Body of pancreas (tissue), 4 donors: ENCODE results near the gene LCP1.

Experiments
- POLR2A ChIP-seq, 3 donors: fragments of 450-650 bp; IDR thresholded peaks; one replicate each; pipeline ENCODE4 v1.6.1; 2016; ENCODE audit warnings: antibody characterized with exemption in 3 of 3, mild to moderate bottlenecking in 2 of 3
- TF ChIP-seq, protein P1 (sequence below), 7 experiments: fragments of 450-650 bp in 4 of 7; fragments of 200-600 bp in 3 of 7; sonication (generic) in 3 of 7; IDR thresholded peaks; one replicate each; pipeline ENCODE4 v1.5.1; 2016 to 2019; ENCODE audit warnings: antibody characterized with exemption in 7 of 7

DNA sequence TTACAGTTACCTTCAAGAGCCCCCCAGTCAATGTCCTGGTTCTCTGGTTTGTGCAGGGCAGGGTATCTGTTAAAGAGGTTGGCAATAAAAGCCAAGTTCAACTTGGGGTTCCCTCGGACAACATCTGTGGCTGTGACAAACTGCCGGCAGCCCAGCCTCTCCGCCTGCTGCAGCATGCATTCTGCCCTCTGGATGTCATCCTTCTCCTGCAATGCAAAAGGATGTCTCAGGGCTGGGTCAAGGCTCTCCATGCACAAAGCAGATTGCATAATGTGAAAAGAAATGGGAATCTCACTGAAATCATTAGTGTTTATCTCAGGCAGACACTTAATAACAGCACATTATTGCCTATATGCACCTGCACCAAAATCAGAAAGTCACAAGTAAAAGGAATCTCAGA, 35.1 kb downstream of the LCP1 start:
- TF ChIP-seq, protein P1, sequence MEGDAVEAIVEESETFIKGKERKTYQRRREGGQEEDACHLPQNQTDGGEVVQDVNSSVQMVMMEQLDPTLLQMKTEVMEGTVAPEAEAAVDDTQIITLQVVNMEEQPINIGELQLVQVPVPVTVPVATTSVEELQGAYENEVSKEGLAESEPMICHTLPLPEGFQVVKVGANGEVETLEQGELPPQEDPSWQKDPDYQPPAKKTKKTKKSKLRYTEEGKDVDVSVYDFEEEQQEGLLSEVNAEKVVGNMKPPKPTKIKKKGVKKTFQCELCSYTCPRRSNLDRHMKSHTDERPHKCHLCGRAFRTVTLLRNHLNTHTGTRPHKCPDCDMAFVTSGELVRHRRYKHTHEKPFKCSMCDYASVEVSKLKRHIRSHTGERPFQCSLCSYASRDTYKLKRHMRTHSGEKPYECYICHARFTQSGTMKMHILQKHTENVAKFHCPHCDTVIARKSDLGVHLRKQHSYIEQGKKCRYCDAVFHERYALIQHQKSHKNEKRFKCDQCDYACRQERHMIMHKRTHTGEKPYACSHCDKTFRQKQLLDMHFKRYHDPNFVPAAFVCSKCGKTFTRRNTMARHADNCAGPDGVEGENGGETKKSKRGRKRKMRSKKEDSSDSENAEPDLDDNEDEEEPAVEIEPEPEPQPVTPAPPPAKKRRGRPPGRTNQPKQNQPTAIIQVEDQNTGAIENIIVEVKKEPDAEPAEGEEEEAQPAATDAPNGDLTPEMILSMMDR (IDR thresholded peaks at IDR 0.05): no peak
- no peak for TF ChIP-seq POLR2A (IDR thresholded peaks at IDR 0.05)
